HG03175 (cell line): ENCODE data around the gene KCP.
"Not testable (repeated sequence)": the region's sequence is repeated elsewhere in the genome, so short reads cannot be mapped to it uniquely, and the experiment has no call there.

ENCODE experiments used
- ATAC-seq: cut with Tn5 transposase; IDR thresholded peaks from one replicate; pipeline ENCODE4 v1.9.1; 2021; ENCODE audit warnings: mild to moderate bottlenecking, moderate library complexity; ENCODE audit not compliant: unreplicated experiment

Gene KCP

GRCh38 chr7:128910569-128910945, at the start of gene KCP:
Gene KCP (minus strand): TSS chr7:128910709. CDS start chr7:128910676, 33 bp downstream.
- ATAC-seq: no peak

- no peak for ATAC-seq
These were observed 48.8 kb upstream of the KCP start for GRCh38 chr7:128959296-128959695.

GRCh38 chr7:128955981-128956380, 45.5 kb upstream of the KCP start:
- no peak for ATAC-seq

GRCh38 chr7:128954830-128955802, 44.6 kb upstream of the KCP start:
- ATAC-seq: peak; percentile 60

- ATAC-seq: no peak
These were observed 43.6 kb upstream of the KCP start for GRCh38 chr7:128954150-128954549.

GRCh38 chr7:128951296-128951695, 40.8 kb upstream of the KCP start:
- ATAC-seq: no peak

GRCh38 chr7:128948976-128949760, 38.7 kb upstream of the KCP start:
- ATAC-seq: no peak

- ATAC-seq: no peak
These were observed 37.9 kb upstream of the KCP start for GRCh38 chr7:128948312-128948973.

GRCh38 chr7:128947854-128948253, 37.3 kb upstream of the KCP start:
- ATAC-seq: no peak

GRCh38 chr7:128946936-128947830, 36.7 kb upstream of the KCP start:
- ATAC-seq: no peak

- ATAC-seq: no peak
These were observed 35.3 kb upstream of the KCP start for GRCh38 chr7:128945668-128946366.

GRCh38 chr7:128944487-128945236, 34.2 kb upstream of the KCP start:
- no peak for ATAC-seq

GRCh38 chr7:128943251-128943650, 32.7 kb upstream of the KCP start:
- not testable (repeated sequence) for ATAC-seq

GRCh38 chr7:128941946-128942526, 31.5 kb upstream of the KCP start:
- no peak for ATAC-seq

- no peak for ATAC-seq
These were observed 30.9 kb upstream of the KCP start for GRCh38 chr7:128941323-128941890.

GRCh38 chr7:128940494-128941322, 30.2 kb upstream of the KCP start:
- peak; percentile 72 for ATAC-seq

GRCh38 chr7:128939861-128940410, 29.4 kb upstream of the KCP start:
- ATAC-seq: peak; percentile 20
